Measurements from ENCODE around the gene IFT25.

DNA sequence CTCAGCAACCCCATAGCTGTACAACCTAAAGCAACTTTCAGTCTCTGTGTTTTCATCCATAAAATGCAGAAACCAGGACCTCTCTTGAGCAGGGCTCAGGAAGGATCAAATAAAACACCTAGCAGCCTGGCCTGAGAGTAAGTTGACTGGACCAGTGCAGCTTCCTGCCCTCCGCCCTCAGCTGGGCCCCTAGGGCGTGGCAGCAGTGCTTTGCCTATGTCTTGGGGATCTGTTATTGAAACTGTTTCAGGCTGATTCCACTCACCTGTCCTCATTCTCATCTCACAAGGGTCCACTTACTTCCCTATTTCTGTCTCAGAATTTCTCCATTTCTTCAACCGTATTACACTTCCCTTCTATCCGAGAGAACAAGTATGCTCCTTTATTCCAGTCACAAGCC lies 18.0 kb upstream of the IFT25 start:
- TF ChIP-seq, protein P1, sequence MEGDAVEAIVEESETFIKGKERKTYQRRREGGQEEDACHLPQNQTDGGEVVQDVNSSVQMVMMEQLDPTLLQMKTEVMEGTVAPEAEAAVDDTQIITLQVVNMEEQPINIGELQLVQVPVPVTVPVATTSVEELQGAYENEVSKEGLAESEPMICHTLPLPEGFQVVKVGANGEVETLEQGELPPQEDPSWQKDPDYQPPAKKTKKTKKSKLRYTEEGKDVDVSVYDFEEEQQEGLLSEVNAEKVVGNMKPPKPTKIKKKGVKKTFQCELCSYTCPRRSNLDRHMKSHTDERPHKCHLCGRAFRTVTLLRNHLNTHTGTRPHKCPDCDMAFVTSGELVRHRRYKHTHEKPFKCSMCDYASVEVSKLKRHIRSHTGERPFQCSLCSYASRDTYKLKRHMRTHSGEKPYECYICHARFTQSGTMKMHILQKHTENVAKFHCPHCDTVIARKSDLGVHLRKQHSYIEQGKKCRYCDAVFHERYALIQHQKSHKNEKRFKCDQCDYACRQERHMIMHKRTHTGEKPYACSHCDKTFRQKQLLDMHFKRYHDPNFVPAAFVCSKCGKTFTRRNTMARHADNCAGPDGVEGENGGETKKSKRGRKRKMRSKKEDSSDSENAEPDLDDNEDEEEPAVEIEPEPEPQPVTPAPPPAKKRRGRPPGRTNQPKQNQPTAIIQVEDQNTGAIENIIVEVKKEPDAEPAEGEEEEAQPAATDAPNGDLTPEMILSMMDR (IDR thresholded peaks at IDR 0.05; ENCODE audit: poor library complexity, severe bottlenecking) = no peak
- TF ChIP-seq EZH2 (IDR thresholded peaks at IDR 0.05; ENCODE audit: borderline replicate concordance, insufficient read depth, low read length, poor library complexity, severe bottlenecking) = no peak
- TF ChIP-seq, protein P2, sequence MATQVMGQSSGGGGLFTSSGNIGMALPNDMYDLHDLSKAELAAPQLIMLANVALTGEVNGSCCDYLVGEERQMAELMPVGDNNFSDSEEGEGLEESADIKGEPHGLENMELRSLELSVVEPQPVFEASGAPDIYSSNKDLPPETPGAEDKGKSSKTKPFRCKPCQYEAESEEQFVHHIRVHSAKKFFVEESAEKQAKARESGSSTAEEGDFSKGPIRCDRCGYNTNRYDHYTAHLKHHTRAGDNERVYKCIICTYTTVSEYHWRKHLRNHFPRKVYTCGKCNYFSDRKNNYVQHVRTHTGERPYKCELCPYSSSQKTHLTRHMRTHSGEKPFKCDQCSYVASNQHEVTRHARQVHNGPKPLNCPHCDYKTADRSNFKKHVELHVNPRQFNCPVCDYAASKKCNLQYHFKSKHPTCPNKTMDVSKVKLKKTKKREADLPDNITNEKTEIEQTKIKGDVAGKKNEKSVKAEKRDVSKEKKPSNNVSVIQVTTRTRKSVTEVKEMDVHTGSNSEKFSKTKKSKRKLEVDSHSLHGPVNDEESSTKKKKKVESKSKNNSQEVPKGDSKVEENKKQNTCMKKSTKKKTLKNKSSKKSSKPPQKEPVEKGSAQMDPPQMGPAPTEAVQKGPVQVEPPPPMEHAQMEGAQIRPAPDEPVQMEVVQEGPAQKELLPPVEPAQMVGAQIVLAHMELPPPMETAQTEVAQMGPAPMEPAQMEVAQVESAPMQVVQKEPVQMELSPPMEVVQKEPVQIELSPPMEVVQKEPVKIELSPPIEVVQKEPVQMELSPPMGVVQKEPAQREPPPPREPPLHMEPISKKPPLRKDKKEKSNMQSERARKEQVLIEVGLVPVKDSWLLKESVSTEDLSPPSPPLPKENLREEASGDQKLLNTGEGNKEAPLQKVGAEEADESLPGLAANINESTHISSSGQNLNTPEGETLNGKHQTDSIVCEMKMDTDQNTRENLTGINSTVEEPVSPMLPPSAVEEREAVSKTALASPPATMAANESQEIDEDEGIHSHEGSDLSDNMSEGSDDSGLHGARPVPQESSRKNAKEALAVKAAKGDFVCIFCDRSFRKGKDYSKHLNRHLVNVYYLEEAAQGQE (IDR thresholded peaks at IDR 0.05; ENCODE audit: borderline replicate concordance) = no peak

Measured in neural cell (in vitro differentiated cells).